ENCODE measurements around the gene ASB18.
A peak's percentile ranks its signal among the peaks of the same experiment; 100 is the strongest.

Gene ASB18

GRCh38 chr2:236165842-236166795 lies 98.1 kb downstream of the ASB18 start:
- H3K27ac Mint-ChIP-seq: no peak overlapping the region

GRCh38 chr2:236164925-236165841 lies 99.0 kb downstream of the ASB18 start:
- H3K36me3 Mint-ChIP-seq: no peaks in the 10 kb centered on the region
- ATAC-seq (ENCODE audit: low read depth) (no peak), DNase-seq (ENCODE audit: low spot score in 2 of 2) (no peak)
- no peak overlapping the region for H3K4me3 Mint-ChIP-seq
- no peak overlapping the region for H3K27ac Mint-ChIP-seq
- H3K27me3 Mint-ChIP-seq: peaks cover 10% of the 10 kb centered on the region
- H3K4me1 Mint-ChIP-seq: peaks cover 4% of the 10 kb centered on the region
- no peaks in the 10 kb centered on the region for H3K9me3 Mint-ChIP-seq

More at GRCh38 chr2:236165842-236166795, 98.1 kb downstream of the ASB18 start:
- no peaks in the 10 kb centered on the region for H3K9me3 Mint-ChIP-seq
- peak overlapping the region; percentile 8 for H3K4me3 Mint-ChIP-seq
- peaks cover 4% of the 10 kb centered on the region for H3K4me1 Mint-ChIP-seq
- DNase-seq (ENCODE audit: low spot score in 2 of 2) (no peak), ATAC-seq (ENCODE audit: low read depth) (no peak)
- H3K36me3 Mint-ChIP-seq: no peaks in the 10 kb centered on the region
- peaks cover 8% of the 10 kb centered on the region for H3K27me3 Mint-ChIP-seq

GRCh38 chr2:236164201-236164924 lies 99.8 kb downstream of the ASB18 start:
- peaks cover 4% of the 10 kb centered on the region for H3K4me1 Mint-ChIP-seq
- no peak for DNase-seq (ENCODE audit: low spot score in 2 of 2)
- no peaks in the 10 kb centered on the region for H3K36me3 Mint-ChIP-seq
- H3K27ac Mint-ChIP-seq: no peak overlapping the region
- no peak overlapping the region for H3K4me3 Mint-ChIP-seq
- H3K27me3 Mint-ChIP-seq: peaks cover 13% of the 10 kb centered on the region
- ATAC-seq (ENCODE audit: low read depth): no peak
- no peaks in the 10 kb centered on the region for H3K9me3 Mint-ChIP-seq

DNA sequence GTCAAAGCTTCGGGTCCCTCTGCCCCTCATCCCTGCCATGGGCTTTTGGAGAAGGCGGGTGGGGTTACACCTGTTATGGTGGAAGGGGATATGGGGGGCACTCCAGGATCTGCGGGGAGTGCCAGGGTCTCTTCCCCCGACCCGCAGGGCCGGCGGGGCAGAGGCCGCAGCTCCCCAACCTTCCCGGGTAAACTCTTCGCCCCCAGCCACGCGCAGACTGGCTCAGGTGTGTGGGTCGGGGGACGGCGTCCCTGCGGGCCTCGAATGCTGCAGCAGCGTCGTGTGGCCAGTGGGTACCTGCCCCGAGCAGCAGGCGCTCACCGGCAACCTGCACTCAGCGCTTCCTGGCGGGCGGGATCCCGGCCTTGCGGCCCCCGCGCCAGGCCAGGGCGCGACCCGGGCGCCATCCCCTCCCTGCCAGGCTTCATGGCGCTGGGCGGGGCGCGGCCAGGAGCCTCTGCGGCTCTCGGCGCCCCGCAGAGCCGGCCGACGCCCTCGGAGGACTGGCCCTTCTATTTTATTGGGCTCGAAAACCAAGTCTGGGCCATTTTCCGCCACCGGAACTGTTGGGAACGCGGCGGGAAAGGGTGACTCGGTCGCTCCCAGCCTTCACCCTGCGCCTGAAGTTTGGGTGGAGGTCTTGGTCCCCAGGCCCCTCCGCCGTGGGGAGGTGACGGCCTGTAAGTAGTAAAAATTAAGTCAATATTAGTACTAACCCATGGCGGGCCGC lies 100.6 kb downstream of the ASB18 start:
- Mint-ChIP-seq H3K36me3 (no peaks in the 10 kb centered on the region), H3K27ac (no peak overlapping the region), H3K27me3 (peaks cover 13% of the 10 kb centered on the region), H3K9me3 (no peaks in the 10 kb centered on the region), H3K4me3 (no peak overlapping the region), H3K4me1 (peaks cover 4% of the 10 kb centered on the region)
- DNase-seq (ENCODE audit: low spot score in 2 of 2) (no peak), ATAC-seq (ENCODE audit: low read depth) (no peak)

DNA sequence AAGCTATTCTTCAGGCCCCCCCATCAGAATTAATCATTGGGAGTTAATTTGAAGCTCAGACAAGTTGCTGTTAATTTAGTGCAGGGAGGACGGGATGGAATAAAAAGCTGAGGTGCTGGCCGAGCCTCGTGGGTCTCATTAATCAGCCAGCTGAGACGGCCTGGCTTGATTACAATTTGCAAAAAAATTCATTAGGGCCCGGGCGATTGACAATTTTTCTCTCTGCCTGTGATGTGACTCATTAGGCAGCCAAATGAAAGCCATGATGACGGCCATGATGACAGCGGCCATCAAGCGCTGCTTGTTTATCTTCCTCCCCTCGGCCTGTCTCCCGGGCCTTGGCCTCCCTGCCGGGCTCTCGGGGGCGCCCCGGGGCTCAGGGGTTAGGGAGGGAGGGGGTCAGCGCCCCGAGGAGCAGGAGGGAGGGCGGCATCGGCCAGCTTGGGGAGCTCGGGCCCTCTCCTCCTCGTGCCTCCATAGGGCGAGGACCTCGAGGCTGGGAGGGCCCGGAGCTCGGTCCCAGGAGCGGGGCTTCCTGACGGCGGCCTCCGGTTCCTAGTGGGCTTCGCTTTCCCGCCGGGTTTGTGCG lies 101.2 kb downstream of the ASB18 start:
- no peak overlapping the region for H3K4me3 Mint-ChIP-seq
- H3K27me3 Mint-ChIP-seq: peaks cover 18% of the 10 kb centered on the region
- H3K9me3 Mint-ChIP-seq: no peaks in the 10 kb centered on the region
- H3K4me1 Mint-ChIP-seq: peaks cover 4% of the 10 kb centered on the region
- no peak for DNase-seq (ENCODE audit: low spot score in 2 of 2)
- no peak overlapping the region for H3K27ac Mint-ChIP-seq
- no peak for ATAC-seq (ENCODE audit: low read depth)
- H3K36me3 Mint-ChIP-seq: no peaks in the 10 kb centered on the region

DNA sequence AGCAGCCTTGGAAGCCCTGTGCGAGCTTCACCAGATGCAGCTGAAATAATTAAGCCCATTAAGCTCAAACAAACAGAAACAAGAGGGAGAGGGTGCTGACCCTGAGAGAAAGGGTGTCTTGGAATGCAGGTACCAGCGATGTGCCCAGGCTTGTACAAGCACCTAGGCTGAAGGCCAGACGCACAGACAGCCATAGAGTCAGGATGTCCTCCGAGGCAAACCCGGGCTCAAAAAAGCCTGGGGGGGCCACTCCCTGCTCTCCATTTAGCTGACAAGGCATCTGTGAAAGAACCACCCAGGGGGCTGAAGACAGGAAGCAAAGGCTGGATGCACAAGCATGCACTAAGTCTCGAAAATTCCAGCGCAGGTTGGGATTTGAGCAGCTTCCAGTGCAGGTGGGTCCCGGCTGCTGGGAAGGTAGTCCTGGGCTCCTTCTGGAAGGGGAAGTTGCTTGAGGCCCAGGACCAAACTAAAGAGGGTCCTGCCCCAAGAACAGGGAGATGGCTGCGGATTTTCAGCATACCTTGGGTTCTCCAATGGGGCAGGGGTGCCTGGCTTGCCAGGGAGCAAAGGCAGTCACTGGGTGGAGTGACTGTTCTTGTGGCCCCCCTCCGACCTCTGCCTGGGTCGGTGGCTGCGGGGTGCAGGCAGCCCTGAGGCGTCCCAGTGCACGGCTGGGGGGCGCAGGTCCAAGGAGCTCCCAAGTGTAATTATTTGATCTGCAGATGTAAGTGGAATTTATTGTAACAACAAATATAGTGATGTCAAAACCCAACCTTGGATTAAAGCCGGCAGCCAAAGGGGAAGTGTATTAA lies 102.0 kb downstream of the ASB18 start:
- H3K9me3 Mint-ChIP-seq: no peaks in the 10 kb centered on the region
- H3K4me1 Mint-ChIP-seq: peaks cover 4% of the 10 kb centered on the region
- DNase-seq (ENCODE audit: low spot score in 2 of 2) (no peak), ATAC-seq (ENCODE audit: low read depth) (no peak)
- H3K27me3 Mint-ChIP-seq: peaks cover 18% of the 10 kb centered on the region
- no peak overlapping the region for H3K27ac Mint-ChIP-seq
- H3K4me3 Mint-ChIP-seq: no peak overlapping the region
- no peaks in the 10 kb centered on the region for H3K36me3 Mint-ChIP-seq

- Mint-ChIP-seq H3K4me1 (peaks cover 4% of the 10 kb centered on the region), H3K36me3 (no peaks in the 10 kb centered on the region), H3K27ac (no peak overlapping the region), H3K9me3 (no peaks in the 10 kb centered on the region), H3K4me3 (no peak overlapping the region), H3K27me3 (peaks cover 18% of the 10 kb centered on the region)
- ATAC-seq (ENCODE audit: low read depth): no peak
- no peak for DNase-seq (ENCODE audit: low spot score in 2 of 2)
These were observed 102.7 kb downstream of the ASB18 start for GRCh38 chr2:236161531-236161930.

- ATAC-seq (ENCODE audit: low read depth): no peak
- no peaks in the 10 kb centered on the region for H3K9me3 Mint-ChIP-seq
- no peak overlapping the region for H3K27ac Mint-ChIP-seq
- H3K27me3 Mint-ChIP-seq: peaks cover 13% of the 10 kb centered on the region
- DNase-seq (ENCODE audit: low spot score in 2 of 2): no peak
- no peaks in the 10 kb centered on the region for H3K36me3 Mint-ChIP-seq
- H3K4me3 Mint-ChIP-seq: no peak overlapping the region
- no peaks in the 10 kb centered on the region for H3K4me1 Mint-ChIP-seq
These were observed 103.1 kb downstream of the ASB18 start for GRCh38 chr2:236161082-236161462.

DNA sequence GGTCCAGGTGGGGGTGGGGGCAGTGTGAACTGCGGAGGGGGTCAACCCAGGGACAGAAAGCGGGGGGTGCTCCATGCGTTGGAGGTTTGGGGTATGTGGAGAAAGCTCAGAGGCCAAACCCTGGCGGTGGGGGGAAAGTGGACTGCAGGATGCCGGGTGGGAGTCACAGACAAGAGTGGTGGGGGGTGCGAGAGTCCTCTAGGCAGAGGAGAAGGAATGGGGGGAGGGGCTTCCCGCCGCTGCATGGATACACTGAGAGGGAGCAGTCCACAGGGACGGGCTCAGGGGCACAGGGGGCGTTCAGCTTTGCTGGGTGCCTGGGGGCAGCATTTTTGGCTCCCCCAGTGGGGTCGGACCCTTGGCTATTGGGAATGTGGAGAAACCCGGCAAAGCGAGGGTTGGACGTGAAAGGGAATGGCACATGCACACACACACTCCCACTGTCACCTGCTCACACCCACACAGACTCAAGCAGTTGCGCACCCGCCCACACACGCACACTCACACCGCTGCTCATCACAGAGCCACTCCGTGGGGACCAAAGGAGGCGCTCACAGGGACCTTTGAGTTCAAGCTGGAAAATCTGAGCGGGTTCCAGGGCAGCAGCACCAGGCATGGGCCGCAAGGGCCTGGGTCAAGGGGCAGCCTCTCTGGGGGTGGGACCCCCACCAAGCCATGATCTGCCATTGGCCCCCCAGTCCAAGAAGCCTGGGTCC lies 103.7 kb downstream of the ASB18 start:
- no peak for DNase-seq (ENCODE audit: low spot score in 2 of 2)
- Mint-ChIP-seq H3K4me1 (no peaks in the 10 kb centered on the region), H3K36me3 (no peaks in the 10 kb centered on the region), H3K9me3 (no peaks in the 10 kb centered on the region), H3K27ac (no peak overlapping the region), H3K4me3 (no peak overlapping the region), H3K27me3 (peaks cover 13% of the 10 kb centered on the region)
- ATAC-seq (ENCODE audit: low read depth): no peak

DNA sequence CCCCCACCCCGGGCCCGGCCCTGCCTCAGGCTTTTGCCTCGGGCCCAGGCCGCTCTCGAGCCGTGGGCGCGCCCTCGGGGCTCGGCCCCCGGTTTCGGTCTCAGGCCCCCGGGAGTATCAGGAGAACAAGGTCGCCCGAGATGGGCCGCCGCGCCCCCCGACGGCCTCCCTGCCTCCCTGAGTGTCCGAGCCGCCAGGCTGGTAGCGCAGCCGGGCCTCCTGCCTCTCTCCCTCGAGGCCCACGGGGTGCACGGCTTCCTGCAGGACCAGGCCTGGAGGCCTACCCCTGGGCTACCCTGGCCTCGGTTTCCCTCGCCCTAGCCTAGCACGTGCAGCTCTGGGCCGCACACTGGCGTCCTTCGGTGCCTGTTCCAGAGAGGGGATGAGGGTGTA lies 104.4 kb downstream of the ASB18 start:
- Mint-ChIP-seq H3K36me3 (no peaks in the 10 kb centered on the region), H3K9me3 (no peaks in the 10 kb centered on the region), H3K4me3 (no peak overlapping the region), H3K27ac (no peak overlapping the region), H3K27me3 (peaks cover 13% of the 10 kb centered on the region), H3K4me1 (no peaks in the 10 kb centered on the region)
- ATAC-seq (ENCODE audit: low read depth) (no peak), DNase-seq (ENCODE audit: low spot score in 2 of 2) (no peak)

DNA sequence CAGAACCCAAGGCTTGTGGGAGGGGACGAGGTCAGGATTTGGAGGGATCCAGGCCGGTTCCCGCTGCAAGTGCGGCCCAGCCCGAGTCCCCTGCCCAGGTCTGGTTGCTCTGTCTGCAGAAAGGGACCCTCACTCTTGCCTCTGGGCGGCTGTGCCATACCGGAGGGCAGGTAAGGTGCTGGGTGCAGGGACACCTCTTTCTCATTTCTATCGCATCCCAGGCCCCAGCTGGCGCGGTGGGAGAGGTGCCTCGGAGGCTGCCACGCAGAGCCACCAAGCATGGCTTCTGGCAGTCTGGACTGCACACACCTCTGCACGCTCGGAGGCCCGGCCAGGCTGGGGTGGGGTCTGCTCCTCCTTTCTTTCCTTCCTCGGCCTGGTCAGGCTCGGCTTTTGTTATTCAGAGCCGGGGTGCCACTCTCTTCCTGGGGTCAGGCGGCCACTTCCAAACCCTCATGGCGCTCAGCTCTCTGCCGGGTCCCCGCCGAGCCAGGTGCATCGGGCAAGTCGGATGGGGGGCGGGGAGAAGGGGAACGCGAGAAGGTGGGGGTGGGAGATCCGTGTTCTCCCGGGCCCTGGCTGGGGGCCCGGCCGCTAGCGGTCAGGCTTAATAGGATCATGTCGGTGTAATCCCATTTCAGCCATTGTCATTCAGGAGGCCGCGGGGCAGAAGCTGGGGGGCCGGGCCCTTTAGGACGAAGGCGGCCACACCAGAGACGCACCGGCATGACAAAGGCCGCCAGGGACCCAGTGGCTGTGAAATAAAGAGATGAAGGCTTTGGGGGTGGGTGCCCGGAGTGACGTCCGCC lies 105.0 kb downstream of the ASB18 start:
- ATAC-seq (ENCODE audit: low read depth): no peak
- Mint-ChIP-seq H3K27me3 (peaks cover 12% of the 10 kb centered on the region), H3K4me1 (no peaks in the 10 kb centered on the region), H3K36me3 (no peaks in the 10 kb centered on the region), H3K4me3 (no peak overlapping the region), H3K27ac (no peak overlapping the region), H3K9me3 (peaks cover 3% of the 10 kb centered on the region)
- no peak for DNase-seq (ENCODE audit: low spot score in 2 of 2)

Data from memory B cell (primary cell).